GM21367 (cell line): ENCODE data around the gene PLEKHD1.

Experiments used
- ATAC-seq: cut with Tn5 transposase; IDR thresholded peaks from one replicate; pipeline ENCODE4 v1.9.1; 2021; ENCODE audit not compliant: unreplicated experiment

The PLEKHD1 gene

GRCh38 chr14:69518289-69519101, 34.0 kb downstream of the PLEKHD1 start:
- no peak for ATAC-seq

- no peak for ATAC-seq
Measured at GRCh38 chr14:69519204-69520100, 34.9 kb downstream of the PLEKHD1 start.

- ATAC-seq: no peak
Measured at GRCh38 chr14:69522026-69522425, 37.5 kb downstream of the PLEKHD1 start.

- ATAC-seq: no peak
Measured at GRCh38 chr14:69525896-69526295, 41.4 kb downstream of the PLEKHD1 start.

GRCh38 chr14:69527635-69528034, 43.1 kb downstream of the PLEKHD1 start:
- no peak for ATAC-seq

GRCh38 chr14:69528143-69528542, 43.6 kb downstream of the PLEKHD1 start:
- no peak for ATAC-seq

- ATAC-seq: no peak
Measured at GRCh38 chr14:69528930-69529329, 44.4 kb downstream of the PLEKHD1 start.

GRCh38 chr14:69529563-69529962, 45.0 kb downstream of the PLEKHD1 start:
- no peak for ATAC-seq

- ATAC-seq: no peak
Measured at GRCh38 chr14:69530095-69530494, 45.6 kb downstream of the PLEKHD1 start.

- ATAC-seq: no peak
Measured at GRCh38 chr14:69531135-69531534, 46.6 kb downstream of the PLEKHD1 start.

- no peak for ATAC-seq
Measured at GRCh38 chr14:69532561-69533340, 48.2 kb downstream of the PLEKHD1 start.

GRCh38 chr14:69535230-69535848, 50.8 kb downstream of the PLEKHD1 start:
- no peak for ATAC-seq

GRCh38 chr14:69536971-69537370, 52.4 kb downstream of the PLEKHD1 start:
- no peak for ATAC-seq

GRCh38 chr14:69537900-69538299, 53.4 kb downstream of the PLEKHD1 start:
- ATAC-seq: no peak

GRCh38 chr14:69538766-69539165, 54.2 kb downstream of the PLEKHD1 start:
- no peak for ATAC-seq

GRCh38 chr14:69539631-69540410, 55.3 kb downstream of the PLEKHD1 start:
- no peak for ATAC-seq

GRCh38 chr14:69540654-69541335, 56.3 kb downstream of the PLEKHD1 start:
- no peak for ATAC-seq

- ATAC-seq: no peak
Measured at GRCh38 chr14:69542311-69542710, 57.8 kb downstream of the PLEKHD1 start.

GRCh38 chr14:69543341-69544115, 59.0 kb downstream of the PLEKHD1 start:
- no peak for ATAC-seq
